Activated T-helper 9 cell treated with anti-CD3 and anti-CD28 coated beads, Interleukin-2, amount 50 U/mL, for 16 hours (primary cell): ENCODE measurements around the gene PIK3C2G.
"Not testable (repeated sequence)": the region's sequence is repeated elsewhere in the genome, so short reads cannot be mapped to it uniquely, and the experiment has no call there.

ENCODE experiments used
- DNase-seq: peaks from one replicate; pipeline ENCODE4 v3.0.0-alpha.2; 2020; ENCODE audit warnings: low read depth

Gene PIK3C2G

GRCh38 chr12:18468246-18469075, 207.1 kb downstream of the PIK3C2G start:
- DNase-seq, result no peak

DNA sequence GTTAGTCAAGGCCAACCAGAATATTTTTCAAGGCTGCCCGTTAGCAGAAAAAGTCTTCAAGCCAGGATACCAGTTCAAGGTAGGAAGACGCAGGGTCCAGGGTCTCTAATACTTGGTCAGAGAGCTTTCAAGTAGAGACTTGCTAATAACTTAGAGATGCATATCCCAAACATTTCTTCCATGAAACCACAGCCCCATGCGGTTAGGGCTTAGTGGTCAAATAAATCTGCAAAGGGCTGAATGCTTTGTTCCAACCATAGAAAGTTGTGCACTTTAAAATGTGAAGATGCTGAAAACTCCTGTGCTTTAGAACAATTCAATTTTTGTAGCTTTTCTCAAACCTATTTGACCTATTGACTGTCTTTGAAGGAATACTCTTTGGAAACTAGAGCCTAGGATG, 208.9 kb downstream of the PIK3C2G start:
- no peak for DNase-seq

DNA sequence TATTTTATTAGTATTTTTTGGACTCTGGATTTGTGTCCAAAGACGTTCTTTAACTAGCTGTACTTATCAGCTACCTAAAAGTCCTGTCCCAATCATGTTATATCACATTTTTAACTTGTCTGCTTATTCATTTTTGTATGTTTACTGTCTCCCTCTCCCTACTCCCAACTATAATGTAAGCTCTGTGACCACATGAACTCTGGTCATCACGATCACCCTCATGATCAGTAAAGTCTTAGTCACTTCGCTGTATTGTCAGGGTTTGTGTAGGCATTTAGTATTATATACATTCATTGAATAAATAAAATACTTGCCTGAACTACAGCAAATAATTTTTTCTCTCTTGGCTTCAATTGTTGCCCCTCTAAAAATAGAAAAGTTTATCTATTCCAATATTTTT, 211.0 kb downstream of the PIK3C2G start:
- DNase-seq, result no peak

DNA sequence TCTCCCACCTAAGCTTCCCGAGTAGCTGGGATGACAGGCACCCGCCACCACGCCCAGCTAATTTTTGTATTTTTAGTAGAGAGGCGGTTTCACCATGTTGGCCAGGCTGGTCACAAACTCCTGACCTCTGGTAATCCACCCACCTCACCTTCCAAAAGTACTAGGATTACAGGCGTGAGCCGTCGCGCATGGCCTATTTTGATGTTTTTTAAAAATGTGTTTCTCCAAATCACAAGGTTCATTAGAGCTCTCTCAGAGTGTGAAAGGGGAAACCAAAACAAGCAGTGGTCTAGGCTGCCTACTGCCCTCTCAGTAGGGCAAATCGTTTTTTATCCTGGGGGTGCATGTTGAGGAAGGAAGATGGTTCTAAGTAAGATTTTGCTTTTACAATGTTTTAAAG, 211.5 kb downstream of the PIK3C2G start:
- DNase-seq, result no peak

- no peak for DNase-seq
Observed at GRCh38 chr12:18476861-18477260, 215.5 kb downstream of the PIK3C2G start.

GRCh38 chr12:18479256-18479655, 217.9 kb downstream of the PIK3C2G start:
- no peak for DNase-seq

- no peak for DNase-seq
Observed at GRCh38 chr12:18482601-18483120, 221.3 kb downstream of the PIK3C2G start.

- DNase-seq, result no peak
Observed at GRCh38 chr12:18483698-18484325, 222.5 kb downstream of the PIK3C2G start.

GRCh38 chr12:18486036-18486435, 224.7 kb downstream of the PIK3C2G start:
- DNase-seq, result no peak

DNA sequence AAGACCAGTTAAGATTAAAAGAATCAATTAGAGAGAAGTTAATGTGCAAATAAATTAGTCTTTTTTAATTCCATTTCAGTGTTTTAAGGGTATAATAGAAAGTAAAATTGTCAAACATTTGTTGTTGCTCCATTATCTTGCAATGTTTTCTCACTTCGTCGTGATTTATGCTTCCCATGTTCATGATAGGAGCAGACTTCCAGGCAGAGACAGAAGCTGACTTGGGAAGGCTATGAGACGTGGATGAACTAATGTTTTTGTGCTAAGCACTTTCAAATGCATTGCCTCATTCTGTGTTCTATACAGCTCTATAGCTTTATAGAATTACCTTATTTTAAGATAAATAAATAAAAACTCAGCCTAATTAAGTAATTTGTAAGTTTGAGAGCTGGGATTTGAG, 226.2 kb downstream of the PIK3C2G start:
- DNase-seq, result no peak

DNA sequence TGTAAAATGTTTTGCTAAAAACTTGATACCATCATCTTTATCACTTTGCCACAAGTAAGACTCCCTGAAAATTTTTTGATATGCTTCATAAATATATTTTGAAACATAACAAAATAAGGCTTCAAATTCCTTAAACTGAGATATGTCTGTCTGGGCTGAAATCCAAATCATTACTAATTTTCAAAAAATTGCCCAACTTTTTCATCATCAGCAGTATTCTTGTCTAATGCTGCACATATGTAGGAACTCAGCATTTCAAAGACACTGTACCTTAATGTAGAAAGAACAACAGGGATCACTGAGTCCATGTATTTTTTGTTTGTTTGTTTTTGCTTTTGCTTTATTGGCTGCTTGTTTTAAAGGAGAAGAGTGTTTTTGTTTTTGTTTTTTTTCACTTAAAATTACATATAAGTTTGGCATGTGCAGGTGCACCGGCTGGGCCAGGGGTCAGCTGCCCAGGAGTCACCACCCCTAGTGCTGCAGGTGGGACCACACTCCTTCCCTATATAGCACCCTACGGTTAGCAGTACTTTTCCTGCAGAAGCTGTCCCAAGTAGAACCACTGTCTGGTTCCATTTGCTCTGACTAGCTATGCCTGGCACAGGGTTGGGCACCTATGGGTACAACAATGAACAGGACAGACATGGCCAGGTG, 231.2 kb downstream of the PIK3C2G start:
- DNase-seq, result no peak

- no peak for DNase-seq
Observed at GRCh38 chr12:18496156-18496555, 234.8 kb downstream of the PIK3C2G start.

- DNase-seq, result not testable (repeated sequence)
Observed at GRCh38 chr12:18500160-18500574, 238.8 kb downstream of the PIK3C2G start.

DNA sequence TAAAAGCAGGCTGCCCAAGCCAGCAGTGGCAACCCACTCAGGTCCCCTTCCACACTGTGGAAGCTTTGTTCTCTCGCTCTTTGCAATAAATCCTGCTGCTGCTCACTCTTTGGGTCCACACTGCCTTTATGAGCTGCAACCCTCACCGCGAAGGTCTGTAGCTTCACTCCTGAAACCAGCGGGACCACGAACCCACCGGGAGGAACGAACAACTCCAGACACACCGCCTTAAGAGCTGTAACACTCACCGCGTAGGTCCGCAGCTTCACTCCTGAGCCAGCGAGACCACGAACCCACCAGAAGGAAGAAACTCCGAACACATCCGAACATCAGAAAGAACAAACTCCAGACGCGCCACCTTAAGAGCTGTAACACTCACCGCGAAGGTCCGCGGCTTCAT, 239.4 kb downstream of the PIK3C2G start:
- DNase-seq, result not testable (repeated sequence)

DNA sequence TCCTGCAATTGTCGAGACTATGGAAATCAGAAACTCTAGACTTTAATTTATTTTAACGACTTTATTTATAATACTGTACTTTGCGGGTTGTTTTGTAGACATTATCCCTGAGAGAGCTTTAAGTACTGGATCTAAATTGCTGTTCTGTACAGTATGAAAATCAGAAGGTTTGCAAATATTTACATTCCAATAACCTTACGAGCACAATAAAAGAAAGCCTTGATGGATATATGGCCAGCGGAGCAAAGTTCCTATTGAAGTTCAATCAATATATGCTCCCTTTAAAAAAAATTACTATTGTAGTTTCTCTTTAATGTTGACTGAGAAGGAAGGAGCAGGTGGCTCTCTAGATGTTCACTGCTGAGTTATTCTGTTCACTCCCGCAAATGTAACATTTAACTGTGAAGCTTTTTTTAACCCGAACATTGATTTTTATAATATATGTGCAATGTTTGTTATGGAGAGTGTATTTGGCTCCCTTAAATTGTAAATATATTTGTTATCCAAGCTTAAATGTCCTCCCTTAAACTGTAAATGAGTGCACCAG, 241.2 kb downstream of the PIK3C2G start:
- no peak for DNase-seq

GRCh38 chr12:18521461-18521860, 260.1 kb downstream of the PIK3C2G start:
- no peak for DNase-seq

GRCh38 chr12:18522806-18523205, 261.5 kb downstream of the PIK3C2G start:
- DNase-seq, result no peak

- not testable (repeated sequence) for DNase-seq
Observed at GRCh38 chr12:18542497-18542896, 281.2 kb downstream of the PIK3C2G start.

DNA sequence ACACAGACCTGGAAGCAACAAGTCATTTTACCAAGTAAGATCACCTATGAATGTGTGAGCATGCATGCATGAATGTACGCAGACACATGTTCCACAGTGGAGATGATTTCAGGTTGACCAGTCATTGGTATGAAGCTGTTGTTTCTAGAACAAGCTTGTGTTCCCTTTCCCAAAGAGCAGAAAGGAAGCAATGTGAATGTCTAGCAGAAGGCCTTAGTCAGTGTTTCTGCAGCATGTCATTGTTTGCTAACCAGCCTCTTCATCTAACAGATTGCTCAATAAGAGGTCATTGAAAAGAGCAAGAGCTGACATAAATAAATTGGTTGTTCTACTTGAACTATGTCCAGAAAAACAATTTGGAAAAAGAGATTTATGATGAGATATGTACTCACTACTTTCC, 285.1 kb downstream of the PIK3C2G start:
- no peak for DNase-seq

DNA sequence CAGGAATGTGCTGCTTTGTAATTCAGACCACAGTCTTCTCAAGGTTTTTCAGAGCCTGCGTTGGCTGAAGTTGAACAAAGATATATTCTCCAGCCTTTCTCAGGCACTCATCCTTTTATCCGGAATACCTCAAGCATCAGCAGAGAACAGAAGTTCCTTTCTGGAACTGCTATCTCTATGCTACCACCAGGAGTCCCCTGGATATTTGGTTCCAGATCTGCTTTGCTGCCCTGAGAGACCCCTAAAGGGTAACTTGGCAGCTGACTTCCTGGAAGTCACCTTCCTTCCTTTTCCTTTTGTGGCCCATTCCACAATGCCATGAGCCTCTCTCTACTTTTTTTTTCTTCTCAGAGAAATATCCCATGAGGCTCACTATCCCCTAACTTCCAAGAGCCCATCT, 288.3 kb downstream of the PIK3C2G start:
- DNase-seq, result no peak

DNA sequence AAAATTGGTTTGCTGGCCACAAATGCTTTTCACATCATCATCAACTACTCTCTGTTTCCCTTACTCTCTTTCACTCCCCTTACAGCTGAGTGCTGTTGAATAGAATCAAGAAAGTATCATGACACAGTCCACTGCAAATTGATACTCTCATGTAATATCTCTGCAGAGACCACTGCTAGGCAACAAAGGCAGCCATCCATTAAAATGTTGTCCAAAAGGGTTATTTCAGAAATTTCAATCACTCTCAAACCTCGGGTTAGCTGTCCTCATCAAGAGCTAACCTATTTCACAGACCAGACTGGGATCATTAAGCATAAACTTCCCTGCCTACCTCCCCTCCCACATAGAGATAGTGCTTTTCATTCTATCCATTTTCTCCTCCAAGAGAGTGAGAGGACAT, 289.8 kb downstream of the PIK3C2G start:
- no peak for DNase-seq

- DNase-seq, result no peak
Observed at GRCh38 chr12:18551701-18552100, 290.4 kb downstream of the PIK3C2G start.

DNA sequence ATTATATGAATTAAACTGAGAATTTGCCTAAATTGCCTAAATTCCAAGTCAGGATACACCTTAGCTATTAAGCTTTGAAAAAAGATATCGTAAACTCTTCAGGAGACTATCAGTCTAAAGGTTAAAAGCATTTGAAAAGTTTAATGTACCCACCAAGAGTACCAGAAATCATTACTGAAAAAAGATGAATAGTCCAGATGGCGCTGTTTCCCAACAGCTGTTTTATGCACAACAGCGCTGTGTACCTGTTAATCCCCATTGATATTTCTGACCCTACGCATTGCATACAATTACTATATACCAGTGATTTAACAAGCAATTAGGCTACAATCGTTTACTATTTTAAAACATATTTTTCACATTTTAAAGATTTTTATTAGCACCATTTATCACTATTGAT, 291.5 kb downstream of the PIK3C2G start:
- DNase-seq, result no peak
